ENCODE data around the gene CSH2.
A peak's percentile ranks its signal among the peaks of the same experiment; 100 is the strongest.
"Not testable (repeated sequence)": the region's sequence is repeated elsewhere in the genome, so short reads cannot be mapped to it uniquely, and the experiment has no call there.

Gene CSH2

GRCh38 chr17:63880706-63881105, 7.2 kb upstream of the CSH2 start:
- no peaks in the 10 kb centered on the region for H3F3A ChIP-seq (ENCODE audit: control insufficient read depth, insufficient read depth)
- H3K9me3 ChIP-seq (ENCODE audit: control insufficient read depth, insufficient read depth, low read length): no peaks in the 10 kb centered on the region
- H3K4me3 ChIP-seq (ENCODE audit: low read length): no peak overlapping the region
- TF ChIP-seq EZH2phosphoT487 (IDR thresholded peaks at IDR 0.05; ENCODE audit: borderline replicate concordance, low read length): no peak
- no peak for TF ChIP-seq CTCF (IDR thresholded peaks at IDR 0.05; ENCODE audit: low read depth, low read length, poor library complexity, severe bottlenecking)
- no peaks in the 10 kb centered on the region for H3K27me3 ChIP-seq (ENCODE audit: control insufficient read depth, low read length)
- no peak overlapping the region for H3K4me2 ChIP-seq (ENCODE audit: low read length)
- H4K20me1 ChIP-seq (ENCODE audit: control insufficient read depth, insufficient read depth, low read depth, low read length): no peaks in the 10 kb centered on the region
- H3K27ac ChIP-seq (ENCODE audit: low read depth, low read length): no peak overlapping the region
- no peaks in the 10 kb centered on the region for H3K9me2 ChIP-seq (replicated peaks; ENCODE audit: control insufficient read depth, low read length)
- no peaks in the 10 kb centered on the region for H3K79me2 ChIP-seq (ENCODE audit: control insufficient read depth, low read length)
- no peaks in the 10 kb centered on the region for H3K36me3 ChIP-seq (ENCODE audit: control insufficient read depth, low read length)
- H3K4me1 ChIP-seq (ENCODE audit: control insufficient read depth, low read length): peaks cover 16% of the 10 kb centered on the region

GRCh38 chr17:63878413-63878812, 4.9 kb upstream of the CSH2 start:
- not testable (repeated sequence) for H3F3A ChIP-seq (ENCODE audit: control insufficient read depth, insufficient read depth); H3K79me2 ChIP-seq (ENCODE audit: control insufficient read depth, low read length); H3K9me3 ChIP-seq (ENCODE audit: control insufficient read depth, insufficient read depth, low read length); H3K27me3 ChIP-seq (ENCODE audit: control insufficient read depth, low read length); H3K36me3 ChIP-seq (ENCODE audit: control insufficient read depth, low read length); H4K20me1 ChIP-seq (ENCODE audit: control insufficient read depth, insufficient read depth, low read depth, low read length); H3K9me2 ChIP-seq (replicated peaks; ENCODE audit: control insufficient read depth, low read length)
- Histone ChIP-seq H3K27ac (ENCODE audit: low read depth, low read length) (peak overlapping the region; percentile 32), H3K4me2 (ENCODE audit: low read length) (peak overlapping the region; percentile 67), H3K4me3 (ENCODE audit: low read length) (peak overlapping the region; percentile 50), H3K4me1 (ENCODE audit: control insufficient read depth, low read length) (peaks cover 16% of the 10 kb centered on the region)

DNA sequence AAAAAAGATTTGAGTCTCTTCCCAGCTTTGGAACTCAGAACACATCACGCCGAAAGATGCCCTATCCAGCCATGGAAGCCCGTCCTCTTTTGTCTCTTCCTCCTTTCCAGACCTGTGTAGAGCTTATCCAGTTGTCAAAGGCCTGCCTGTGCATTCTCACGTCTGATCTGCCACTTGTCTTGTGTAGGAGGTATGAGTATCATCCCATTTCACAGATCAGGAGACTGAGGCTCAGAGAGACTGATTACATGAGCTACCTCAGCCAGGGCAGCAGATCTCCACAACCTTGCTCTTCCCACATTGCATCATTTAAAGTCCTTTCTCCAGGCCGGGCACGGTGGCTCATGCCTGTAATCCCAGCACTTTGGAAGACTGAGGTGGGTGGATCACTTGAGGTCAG, 1.2 kb upstream of the CSH2 start:
- H4K20me1 ChIP-seq (ENCODE audit: control insufficient read depth, insufficient read depth, low read depth, low read length); H3K36me3 ChIP-seq (ENCODE audit: control insufficient read depth, low read length); H3K27me3 ChIP-seq (ENCODE audit: control insufficient read depth, low read length); H3K9me2 ChIP-seq (replicated peaks; ENCODE audit: control insufficient read depth, low read length); H3K4me2 ChIP-seq (ENCODE audit: low read length); H3F3A ChIP-seq (ENCODE audit: control insufficient read depth, insufficient read depth); H3K79me2 ChIP-seq (ENCODE audit: control insufficient read depth, low read length); H3K9me3 ChIP-seq (ENCODE audit: control insufficient read depth, insufficient read depth, low read length); H3K4me3 ChIP-seq (ENCODE audit: low read length); H3K27ac ChIP-seq (ENCODE audit: low read depth, low read length): not testable (repeated sequence)
- H3K4me1 ChIP-seq (ENCODE audit: control insufficient read depth, low read length): peaks cover 23% of the 10 kb centered on the region

DNA sequence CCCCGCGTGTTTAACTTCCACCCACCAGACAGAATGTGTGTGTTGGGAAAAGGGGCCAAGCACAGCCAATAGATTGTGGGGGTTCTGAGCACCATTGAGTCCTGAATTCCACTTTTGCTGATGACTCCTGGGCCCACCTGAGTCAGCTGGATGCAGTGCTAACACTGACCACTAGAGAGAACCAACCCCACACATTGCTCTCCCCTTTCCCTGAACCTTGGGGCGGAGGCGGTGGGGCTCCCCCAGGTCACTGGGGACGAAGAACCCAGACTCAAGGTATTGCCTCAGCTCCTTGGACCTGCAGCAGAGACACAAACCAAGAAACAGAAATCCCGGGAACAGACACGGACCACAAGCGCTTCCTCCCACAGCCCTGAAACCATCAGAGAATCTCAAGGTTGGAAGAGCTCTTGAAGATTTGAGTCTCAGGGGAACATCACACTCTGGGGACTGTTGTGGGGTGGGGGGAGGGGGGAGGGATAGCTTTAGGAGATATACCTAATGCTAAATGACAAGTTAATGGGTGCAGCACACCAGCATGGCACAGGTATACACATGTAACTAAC, 667 bp upstream of the CSH2 start:
- not testable (repeated sequence) for H3K9me2 ChIP-seq (replicated peaks; ENCODE audit: control insufficient read depth, low read length); H3K9me3 ChIP-seq (ENCODE audit: control insufficient read depth, insufficient read depth, low read length); H3K27ac ChIP-seq (ENCODE audit: low read depth, low read length); H3K4me2 ChIP-seq (ENCODE audit: low read length); H3K27me3 ChIP-seq (ENCODE audit: control insufficient read depth, low read length); H4K20me1 ChIP-seq (ENCODE audit: control insufficient read depth, insufficient read depth, low read depth, low read length); H3K36me3 ChIP-seq (ENCODE audit: control insufficient read depth, low read length); H3K4me3 ChIP-seq (ENCODE audit: low read length); H3F3A ChIP-seq (ENCODE audit: control insufficient read depth, insufficient read depth); H3K79me2 ChIP-seq (ENCODE audit: control insufficient read depth, low read length)
- peaks cover 22% of the 10 kb centered on the region for H3K4me1 ChIP-seq (ENCODE audit: control insufficient read depth, low read length)

DNA sequence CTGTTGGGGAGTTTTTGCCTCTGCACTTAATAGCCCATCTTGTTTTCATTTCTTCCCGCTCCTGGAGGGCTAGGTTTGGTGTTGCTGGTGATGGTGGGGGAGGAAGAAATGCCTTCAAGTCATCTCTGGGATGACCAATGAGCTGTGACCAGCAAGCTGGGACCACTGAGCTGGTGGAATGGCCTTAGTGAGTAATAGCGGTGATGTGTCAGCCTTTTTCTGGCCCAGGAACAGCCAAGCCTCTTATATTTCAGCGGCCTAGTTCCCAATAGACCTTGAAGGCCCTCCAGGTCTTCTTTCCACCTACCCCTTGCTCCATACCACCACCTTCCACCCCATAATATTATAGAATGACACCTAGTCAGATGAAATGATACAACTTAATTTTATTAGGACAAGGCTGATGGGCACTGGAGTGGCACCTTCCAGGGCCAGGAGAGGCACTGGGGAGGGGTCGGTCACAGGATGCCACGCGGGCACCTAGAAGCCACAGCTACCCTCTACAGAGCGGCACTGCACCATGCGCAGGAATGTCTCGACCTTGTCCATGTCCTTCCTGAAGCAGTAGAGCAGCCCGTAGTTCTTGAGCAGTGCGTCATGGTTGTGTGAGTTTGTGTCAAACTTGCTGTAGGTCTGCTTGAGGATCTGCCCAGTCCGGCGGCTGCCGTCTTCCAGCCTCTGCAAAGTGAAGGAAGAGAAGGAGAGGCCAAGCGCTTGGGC, 1.7 kb downstream of the CSH2 start:
- H3K4me1 ChIP-seq (ENCODE audit: control insufficient read depth, low read length); H3K27ac ChIP-seq (ENCODE audit: low read depth, low read length); H3K9me2 ChIP-seq (replicated peaks; ENCODE audit: control insufficient read depth, low read length); H3K79me2 ChIP-seq (ENCODE audit: control insufficient read depth, low read length); H3K4me3 ChIP-seq (ENCODE audit: low read length); H4K20me1 ChIP-seq (ENCODE audit: control insufficient read depth, insufficient read depth, low read depth, low read length); H3K9me3 ChIP-seq (ENCODE audit: control insufficient read depth, insufficient read depth, low read length); H3K4me2 ChIP-seq (ENCODE audit: low read length); H3K36me3 ChIP-seq (ENCODE audit: control insufficient read depth, low read length); H3K27me3 ChIP-seq (ENCODE audit: control insufficient read depth, low read length); H3F3A ChIP-seq (ENCODE audit: control insufficient read depth, insufficient read depth): not testable (repeated sequence)

GRCh38 chr17:63870292-63870665, 3.2 kb downstream of the CSH2 start:
- H3K79me2 ChIP-seq (ENCODE audit: control insufficient read depth, low read length); H3K4me3 ChIP-seq (ENCODE audit: low read length); H3K27ac ChIP-seq (ENCODE audit: low read depth, low read length); H3K9me2 ChIP-seq (replicated peaks; ENCODE audit: control insufficient read depth, low read length); H3F3A ChIP-seq (ENCODE audit: control insufficient read depth, insufficient read depth); H3K4me2 ChIP-seq (ENCODE audit: low read length); H4K20me1 ChIP-seq (ENCODE audit: control insufficient read depth, insufficient read depth, low read depth, low read length); H3K9me3 ChIP-seq (ENCODE audit: control insufficient read depth, insufficient read depth, low read length); H3K27me3 ChIP-seq (ENCODE audit: control insufficient read depth, low read length); H3K36me3 ChIP-seq (ENCODE audit: control insufficient read depth, low read length): not testable (repeated sequence)
- peaks cover 16% of the 10 kb centered on the region for H3K4me1 ChIP-seq (ENCODE audit: control insufficient read depth, low read length)
